Measurements from ENCODE around the gene RBBP9. TPM values are rescaled to one million over a fixed set of nuclear protein-coding genes. Genes with fewer than 3 reads are reported as not detected.

The RBBP9 gene
- total RNA-seq, 1 experiment from 2014 or later: 11.1 TPM

- intact Hi-C loops (cut with micrococcal nuclease; ENCODE audit: unreplicated experiment) (no loop called here), in situ Hi-C loops (cut with HindIII; ENCODE audit: low pct_unique_long_range_greater_than_20kb, low sequenced_read_pairs) (no loop called here)
- ATAC-seq: no peak
- no peaks in the 10 kb centered on the region for H3K9me3 ChIP-seq (ENCODE audit: control insufficient read depth, insufficient read depth, low read depth, low read length)
- H3K27me3 ChIP-seq (ENCODE audit: control insufficient read depth, insufficient read depth, low read length): no peaks in the 10 kb centered on the region
- DNase-seq (ENCODE audit: low read depth, low spot score): no peak
- TF ChIP-seq TCF7L2 (IDR thresholded peaks at IDR 0.05; ENCODE audit: low read depth, low read length) (no peak), REST (IDR thresholded peaks at IDR 0.05; ENCODE audit: insufficient read depth in 1 of 2, low read depth in 2 of 2, low read length in 1 of 2) (no peak)
- CTCF ChIA-PET: interaction anchor here (0.6 kb wide), 1 partner anchor 34 kb away, joined by 5 read pairs; no protein-coding TSS in a partner anchor
- H3K27ac ChIP-seq (ENCODE audit: low read length): no peak overlapping the region
- H3K36me3 ChIP-seq (ENCODE audit: control insufficient read depth, insufficient read depth, low read length): peaks cover 28% of the 10 kb centered on the region
- BruUV-seq (replicated peaks): no TSS peak
- no peak overlapping the region for H3K4me3 ChIP-seq (ENCODE audit: low read depth in 2 of 2, low read length in 2 of 2)
- POLR2A ChIA-PET: interaction anchor here (0.6 kb wide), 1 partner anchor 10 kb away, joined by 4 read pairs; no protein-coding TSS in a partner anchor
- no peaks in the 10 kb centered on the region for H3K4me1 ChIP-seq (ENCODE audit: control insufficient read depth, insufficient read depth, low read length)
These were observed 37.1 kb upstream of the RBBP9 start for GRCh38 chr20:18533978-18534644.

- Histone ChIP-seq H3K9me3 (ENCODE audit: control insufficient read depth, insufficient read depth, low read depth, low read length) (no peaks in the 10 kb centered on the region), H3K27ac (ENCODE audit: low read length) (no peak overlapping the region), H3K27me3 (ENCODE audit: control insufficient read depth, insufficient read depth, low read length) (no peaks in the 10 kb centered on the region), H3K4me3 (ENCODE audit: low read depth in 2 of 2, low read length in 2 of 2) (no peak overlapping the region), H3K36me3 (ENCODE audit: control insufficient read depth, insufficient read depth, low read length) (peaks cover 30% of the 10 kb centered on the region), H3K4me1 (ENCODE audit: control insufficient read depth, insufficient read depth, low read length) (no peaks in the 10 kb centered on the region)
- in situ Hi-C loops (cut with HindIII; ENCODE audit: low pct_unique_long_range_greater_than_20kb, low sequenced_read_pairs): no loop called here
- ChIA-PET POLR2A (no interaction called here), CTCF (no interaction called here)
- TF ChIP-seq REST (IDR thresholded peaks at IDR 0.05; ENCODE audit: insufficient read depth in 1 of 2, low read depth in 2 of 2, low read length in 1 of 2): no peak
- TF ChIP-seq POLR2AphosphoS5 (IDR thresholded peaks at IDR 0.05; ENCODE audit: low read depth, low read length): no peak
- TF ChIP-seq TCF7L2 (IDR thresholded peaks at IDR 0.05; ENCODE audit: low read depth, low read length): no peak
- TF ChIP-seq SIN3A (IDR thresholded peaks at IDR 0.05; ENCODE audit: borderline replicate concordance, insufficient read depth, low read depth, low read length): no peak
- no peak for TF ChIP-seq CTCF (IDR thresholded peaks at IDR 0.05)
- ATAC-seq (no peak), DNase-seq (ENCODE audit: low read depth, low spot score) (no peak)
- BruUV-seq (replicated peaks): no TSS peak
- intact Hi-C loops (cut with micrococcal nuclease; ENCODE audit: unreplicated experiment): no loop called here
These were observed 36.5 kb upstream of the RBBP9 start for GRCh38 chr20:18533491-18533890.
